Activated naive CD4-positive, alpha-beta T cell treated with Interleukin-2 at 50 U/mL for 16 hours (primary cell): ENCODE results near the gene CSTB.

Experiments
- DNase-seq: peaks from one replicate; pipeline ENCODE4 v3.0.0-alpha.2; 2020

The CSTB gene

GRCh38 chr21:43810505-43811261 lies 34.6 kb upstream of the CSTB start:
- DNase-seq, result peak; percentile 90

- DNase-seq, result no peak
Observed at GRCh38 chr21:43809853-43810504, 33.9 kb upstream of the CSTB start.

- DNase-seq, result no peak
Observed at GRCh38 chr21:43809346-43809799, 33.3 kb upstream of the CSTB start.

- DNase-seq, result no peak
Observed at GRCh38 chr21:43808832-43809251, 32.7 kb upstream of the CSTB start.

GRCh38 chr21:43808367-43808766 lies 32.3 kb upstream of the CSTB start:
- no peak for DNase-seq

- no peak for DNase-seq
Observed at GRCh38 chr21:43806017-43806710, 30.1 kb upstream of the CSTB start.

GRCh38 chr21:43805275-43805800 lies 29.2 kb upstream of the CSTB start:
- DNase-seq, result no peak

GRCh38 chr21:43803558-43804300 lies 27.6 kb upstream of the CSTB start:
- DNase-seq, result no peak

- no peak for DNase-seq
Observed at GRCh38 chr21:43802713-43803313, 26.7 kb upstream of the CSTB start.

- no peak for DNase-seq
Observed at GRCh38 chr21:43801006-43801783, 25.1 kb upstream of the CSTB start.

- no peak for DNase-seq
Observed at GRCh38 chr21:43800566-43800965, 24.5 kb upstream of the CSTB start.

- DNase-seq, result no peak
Observed at GRCh38 chr21:43800124-43800523, 24.0 kb upstream of the CSTB start.

GRCh38 chr21:43799301-43799840 lies 23.3 kb upstream of the CSTB start:
- DNase-seq, result no peak

GRCh38 chr21:43797925-43798715 lies 22.0 kb upstream of the CSTB start:
- no peak for DNase-seq

- DNase-seq, result no peak
Observed at GRCh38 chr21:43797415-43797814, 21.3 kb upstream of the CSTB start.

GRCh38 chr21:43794857-43795256 lies 18.7 kb upstream of the CSTB start:
- DNase-seq, result no peak

- DNase-seq, result no peak
Observed at GRCh38 chr21:43794311-43794710, 18.2 kb upstream of the CSTB start.

- no peak for DNase-seq
Observed at GRCh38 chr21:43793243-43793642, 17.1 kb upstream of the CSTB start.

GRCh38 chr21:43792406-43792805 lies 16.3 kb upstream of the CSTB start:
- DNase-seq, result no peak

GRCh38 chr21:43790010-43790524 lies 14.0 kb upstream of the CSTB start:
- DNase-seq, result no peak
